Esophagus muscularis mucosa (tissue), 4 donors: Measurements from ENCODE around the gene RDH12.

Experiments
- CTCF ChIP-seq, 3 experiments: fragments of 200-600 bp in 2 of 3; fragments of 450-650 bp in 1 of 3; sonication (generic) in 2 of 3; IDR thresholded peaks; one replicate each; pipeline ENCODE4 v1.5.1; 2017 to 2019; ENCODE audit warnings: antibody characterized with exemption in 3 of 3, mild to moderate bottlenecking in 2 of 3, moderate library complexity in 1 of 3
- EP300 ChIP-seq: sonication (generic); formaldehyde crosslinking; IDR thresholded peaks from one replicate; pipeline ENCODE4 v1.6.1; 2017; ENCODE audit warnings: antibody characterized with exemption
- POLR2A ChIP-seq: fragments of 450-650 bp; IDR thresholded peaks from one replicate; pipeline ENCODE4 v1.6.1; 2017; ENCODE audit warnings: antibody characterized with exemption, moderate library complexity, mild to moderate bottlenecking, low read depth
- POLR2AphosphoS5 ChIP-seq, 2 donors: sonication (generic); formaldehyde crosslinking; IDR thresholded peaks; one replicate each; pipeline ENCODE4 v1.6.1; 2017; ENCODE audit warnings: antibody characterized with exemption in 2 of 2

GRCh38 chr14:67749341-67750084 lies 47.8 kb downstream of the RDH12 start:
- TF ChIP-seq POLR2A, result no peak
- no peak for TF ChIP-seq CTCF (IDR thresholded peaks at IDR 0.05)
- TF ChIP-seq EP300, result no peak
- no peak for TF ChIP-seq POLR2AphosphoS5 (IDR thresholded peaks at IDR 0.05)
